IMR-90 (cell line): ENCODE data around the gene MRPS33.

Source experiments
- CTCF ChIP-seq: conservative IDR thresholded peaks from 2 replicates; pipeline ENCODE4 v1.5.1; 2012; ENCODE audit warnings: mild to moderate bottlenecking, low read depth, low read length, improper control_type of control experiment
- FOS ChIP-seq: fragments of 150-350 bp; IDR thresholded peaks from 2 replicates; pipeline ENCODE4 v1.6.1; 2016; ENCODE audit warnings: low read depth, low read length
- MXI1 ChIP-seq: IDR thresholded peaks from 2 replicates; pipeline ENCODE4 v1.6.1; 2012; ENCODE audit warnings: low read depth, mild to moderate bottlenecking, low read length, moderate library complexity, borderline replicate concordance
- POLR2A ChIP-seq: IDR thresholded peaks from 2 replicates; pipeline ENCODE4 v1.6.1; 2012; ENCODE audit warnings: mild to moderate bottlenecking, low read depth, low read length

- no peak for TF ChIP-seq POLR2A
- TF ChIP-seq CTCF, result peak; percentile 27; the same call in 1 of the 2 replicates
- TF ChIP-seq MXI1, result no peak
- TF ChIP-seq FOS, result no peak
Measured at GRCh38 chr7:140983802-140984201, 30.9 kb downstream of the MRPS33 start.
